Measurements from ENCODE around the gene MTPN. TPM values are rescaled to one million over a fixed set of nuclear protein-coding genes. Genes with fewer than 3 reads are reported as not detected.

The MTPN gene
- total and polyA plus RNA-seq, 8 donors = 106 to 130 (median 122) TPM

GRCh38 chr7:135962802-135963201 lies 14.4 kb downstream of the MTPN start:
- no peaks in the 10 kb centered on the region for H3K9me3 ChIP-seq
- no peak overlapping the region for H3K4me3 ChIP-seq
- DNase-seq = no peak
- ATAC-seq = no peak
- no peak for TF ChIP-seq CTCF (IDR thresholded peaks at IDR 0.05)
- peaks cover 0 to 2% of the 10 kb centered on the region in 2 donors for H3K36me3 ChIP-seq
- H3K27ac ChIP-seq = no peak overlapping the region
- peaks cover 9 to 68% of the 10 kb centered on the region in 2 donors for H3K4me1 ChIP-seq
- H3K27me3 ChIP-seq = no peaks in the 10 kb centered on the region
- intact Hi-C loops (cut with DNase I) = no loop called here

DNA sequence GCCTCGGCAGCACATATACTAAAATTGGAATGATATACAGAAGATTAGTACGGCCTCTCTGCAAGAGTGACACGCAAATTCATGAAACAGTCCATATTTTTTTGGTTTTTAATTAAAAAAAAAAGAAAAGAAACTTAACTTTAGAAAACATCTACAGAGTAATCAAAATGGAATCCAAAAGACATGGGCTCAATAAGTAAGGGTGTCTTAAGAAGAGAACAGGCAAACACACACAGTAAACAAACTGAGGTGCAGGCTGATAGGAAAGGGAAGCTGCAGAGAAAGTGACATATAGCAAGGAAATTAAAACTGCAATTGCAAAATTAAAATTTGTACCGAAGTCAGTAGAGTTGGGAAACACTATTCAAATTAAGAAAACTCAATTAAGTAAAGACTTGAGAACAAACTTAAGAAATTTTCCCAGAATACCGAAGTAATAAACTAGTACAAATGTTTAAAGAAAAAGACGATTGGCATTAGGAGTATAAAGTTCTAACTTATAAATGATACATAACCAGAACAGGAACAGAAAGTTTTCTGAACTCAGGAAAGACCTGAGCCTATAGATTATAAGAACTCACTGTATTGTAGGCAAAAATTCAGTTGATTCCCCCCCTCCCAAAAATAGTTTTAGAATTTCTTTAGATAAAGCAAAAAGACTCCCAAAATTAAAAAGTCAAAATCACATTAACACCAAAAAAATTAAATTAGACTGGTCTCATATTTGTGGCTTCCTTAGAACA lies 16.3 kb downstream of the MTPN start:
- Histone ChIP-seq H3K4me1 (peaks cover 4 to 51% of the 10 kb centered on the region in 2 donors), H3K27me3 (no peaks in the 10 kb centered on the region), H3K27ac (no peak overlapping the region), H3K9me3 (no peaks in the 10 kb centered on the region), H3K36me3 (no peaks in the 10 kb centered on the region), H3K4me3 (no peak overlapping the region)
- ATAC-seq (peak; percentile 54), DNase-seq (no peak)
- intact Hi-C loops (cut with DNase I) = no loop called here
- no peak for TF ChIP-seq CTCF (IDR thresholded peaks at IDR 0.05)

DNA sequence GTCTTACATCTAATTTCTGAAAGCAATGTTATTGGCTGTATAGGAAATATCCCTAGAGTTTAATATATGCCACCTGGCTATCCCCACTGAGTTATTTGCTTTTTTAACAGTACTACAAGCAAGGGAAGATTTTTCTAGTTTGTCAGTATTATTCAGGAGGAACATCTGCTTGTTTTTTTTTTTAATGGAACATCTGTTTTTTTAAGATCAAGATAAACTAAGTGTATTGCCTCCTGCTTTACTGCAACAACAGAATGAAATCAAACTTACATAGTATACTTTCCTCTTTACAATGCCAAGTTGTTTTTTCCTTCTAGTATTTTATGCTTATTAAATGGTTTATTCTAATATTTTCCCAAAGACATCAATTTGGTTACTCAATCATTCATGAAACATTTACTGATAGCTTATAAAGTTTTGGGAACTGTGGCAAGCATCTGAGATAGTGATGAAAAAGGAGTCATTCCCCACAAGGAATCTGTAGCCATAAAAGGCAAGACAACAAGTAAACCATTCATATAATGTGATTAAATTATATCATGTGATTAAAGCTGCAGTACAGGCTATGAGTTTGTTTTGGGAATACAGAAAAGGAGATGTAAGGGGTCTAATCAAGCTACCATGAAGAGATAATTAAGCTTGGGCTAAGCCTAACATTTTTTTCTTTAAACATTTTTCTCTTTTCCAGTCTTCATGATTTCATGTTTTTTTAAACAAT lies 17.4 kb downstream of the MTPN start:
- no peak for TF ChIP-seq CTCF (IDR thresholded peaks at IDR 0.05)
- Histone ChIP-seq H3K4me1 (peaks cover 0 to 40% of the 10 kb centered on the region in 2 donors), H3K27ac (peak overlapping the region in 1 of 2 donors; percentile 14), H3K27me3 (no peaks in the 10 kb centered on the region), H3K36me3 (no peaks in the 10 kb centered on the region), H3K4me3 (no peak overlapping the region), H3K9me3 (no peaks in the 10 kb centered on the region)
- no peak for DNase-seq
- intact Hi-C loops (cut with DNase I) = no loop called here
- ATAC-seq = no peak

DNA sequence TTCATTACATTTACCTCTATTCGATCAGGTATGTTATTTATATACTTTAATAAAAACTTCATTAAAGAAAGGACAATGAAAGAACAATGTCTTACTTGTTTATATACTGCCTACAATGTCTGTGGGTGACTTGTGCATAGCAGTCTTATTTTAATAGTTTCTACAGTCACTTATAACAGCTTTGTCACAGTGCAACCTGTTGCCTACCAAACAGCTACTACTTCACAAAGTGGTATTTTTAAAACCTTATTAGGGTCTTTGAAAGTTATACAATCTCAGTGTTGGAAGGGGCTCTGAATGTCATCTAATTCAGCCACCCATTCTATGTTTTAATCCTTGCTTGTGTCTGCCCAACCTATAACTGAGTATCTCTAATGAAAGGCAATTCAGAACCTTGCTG lies 19.0 kb downstream of the MTPN start:
- DNase-seq (no peak), ATAC-seq (no peak)
- TF ChIP-seq CTCF (IDR thresholded peaks at IDR 0.05) = no peak
- no peaks in the 10 kb centered on the region for H3K9me3 ChIP-seq
- H3K4me3 ChIP-seq = no peak overlapping the region
- no peak overlapping the region for H3K27ac ChIP-seq
- H3K36me3 ChIP-seq = no peaks in the 10 kb centered on the region
- H3K27me3 ChIP-seq = no peaks in the 10 kb centered on the region
- intact Hi-C loops (cut with DNase I) = no loop called here
- peaks cover 0 to 30% of the 10 kb centered on the region in 2 donors for H3K4me1 ChIP-seq

DNA sequence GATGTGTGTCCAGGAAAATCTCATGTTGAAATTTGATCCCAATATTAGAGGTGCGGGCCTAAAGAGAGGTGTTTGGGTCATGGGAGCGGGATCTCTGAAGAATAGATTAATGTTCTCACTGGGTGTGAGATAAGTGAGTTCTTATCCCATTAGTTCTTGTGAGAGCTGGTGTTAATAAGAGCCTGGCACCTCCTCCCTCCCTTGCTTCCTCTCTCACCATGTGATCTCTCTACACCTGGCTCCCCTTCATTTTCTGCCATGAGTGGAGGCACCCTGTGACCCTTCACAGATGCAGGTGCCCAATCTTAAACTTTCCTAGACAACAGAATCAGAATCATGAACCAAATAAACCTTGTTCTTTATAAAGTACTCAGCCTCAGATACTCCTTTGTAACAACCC lies 19.5 kb downstream of the MTPN start:
- no peaks in the 10 kb centered on the region for H3K36me3 ChIP-seq
- ATAC-seq (no peak), DNase-seq (no peak)
- no peaks in the 10 kb centered on the region for H3K9me3 ChIP-seq
- H3K27me3 ChIP-seq = no peaks in the 10 kb centered on the region
- TF ChIP-seq CTCF (IDR thresholded peaks at IDR 0.05) = no peak
- H3K4me1 ChIP-seq = peaks cover 0 to 29% of the 10 kb centered on the region in 2 donors
- H3K27ac ChIP-seq = no peak overlapping the region
- intact Hi-C loops (cut with DNase I) = no loop called here
- no peak overlapping the region for H3K4me3 ChIP-seq
